Central memory CD8-positive, alpha-beta T cell (primary cell): Measurements from ENCODE around the gene RANBP3.
"Not testable (repeated sequence)": the region's sequence is repeated elsewhere in the genome, so short reads cannot be mapped to it uniquely, and the experiment has no call there.

Experiments
- ATAC-seq: fragments of 150-1000 bp; cut with Tn5 transposase; replicated peaks from 2 replicates; pipeline ENCODE4 v1.10.0; 2022; ENCODE audit warnings: mild to moderate bottlenecking, moderate FRiP score, moderate number of reproducible peaks; ENCODE audit not compliant: poor library complexity, severe bottlenecking; ENCODE audit errors: extremely low read depth
- DNase-seq, 2 donors: peaks; one replicate each; pipeline ENCODE4 v3.0.0; 2021; ENCODE audit warnings: low spot score in 2 of 2
- H3K27ac Mint-ChIP-seq: one replicate; pipeline ENCODE4 v1.8.0; 2022; ENCODE audit warnings: low read depth, mild to moderate bottlenecking, moderate library complexity, mixed read lengths
- H3K27me3 Mint-ChIP-seq: one replicate; pipeline ENCODE4 v1.8.0; 2022; ENCODE audit warnings: mixed read lengths
- H3K36me3 Mint-ChIP-seq: one replicate; pipeline ENCODE4 v1.8.0; 2022; ENCODE audit warnings: mild to moderate bottlenecking, moderate library complexity, mixed read lengths; ENCODE audit not compliant: insufficient read depth
- H3K4me1 Mint-ChIP-seq: one replicate; pipeline ENCODE4 v1.8.0; 2022; ENCODE audit warnings: mixed read lengths
- H3K4me3 Mint-ChIP-seq: one replicate; pipeline ENCODE4 v1.8.0; 2022; ENCODE audit warnings: mild to moderate bottlenecking, moderate library complexity, mixed read lengths
- H3K9me3 Mint-ChIP-seq: one replicate; pipeline ENCODE4 v1.8.0; 2022; ENCODE audit warnings: mixed read lengths

The RANBP3 gene, protein sequence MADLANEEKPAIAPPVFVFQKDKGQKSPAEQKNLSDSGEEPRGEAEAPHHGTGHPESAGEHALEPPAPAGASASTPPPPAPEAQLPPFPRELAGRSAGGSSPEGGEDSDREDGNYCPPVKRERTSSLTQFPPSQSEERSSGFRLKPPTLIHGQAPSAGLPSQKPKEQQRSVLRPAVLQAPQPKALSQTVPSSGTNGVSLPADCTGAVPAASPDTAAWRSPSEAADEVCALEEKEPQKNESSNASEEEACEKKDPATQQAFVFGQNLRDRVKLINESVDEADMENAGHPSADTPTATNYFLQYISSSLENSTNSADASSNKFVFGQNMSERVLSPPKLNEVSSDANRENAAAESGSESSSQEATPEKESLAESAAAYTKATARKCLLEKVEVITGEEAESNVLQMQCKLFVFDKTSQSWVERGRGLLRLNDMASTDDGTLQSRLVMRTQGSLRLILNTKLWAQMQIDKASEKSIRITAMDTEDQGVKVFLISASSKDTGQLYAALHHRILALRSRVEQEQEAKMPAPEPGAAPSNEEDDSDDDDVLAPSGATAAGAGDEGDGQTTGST

DNA sequence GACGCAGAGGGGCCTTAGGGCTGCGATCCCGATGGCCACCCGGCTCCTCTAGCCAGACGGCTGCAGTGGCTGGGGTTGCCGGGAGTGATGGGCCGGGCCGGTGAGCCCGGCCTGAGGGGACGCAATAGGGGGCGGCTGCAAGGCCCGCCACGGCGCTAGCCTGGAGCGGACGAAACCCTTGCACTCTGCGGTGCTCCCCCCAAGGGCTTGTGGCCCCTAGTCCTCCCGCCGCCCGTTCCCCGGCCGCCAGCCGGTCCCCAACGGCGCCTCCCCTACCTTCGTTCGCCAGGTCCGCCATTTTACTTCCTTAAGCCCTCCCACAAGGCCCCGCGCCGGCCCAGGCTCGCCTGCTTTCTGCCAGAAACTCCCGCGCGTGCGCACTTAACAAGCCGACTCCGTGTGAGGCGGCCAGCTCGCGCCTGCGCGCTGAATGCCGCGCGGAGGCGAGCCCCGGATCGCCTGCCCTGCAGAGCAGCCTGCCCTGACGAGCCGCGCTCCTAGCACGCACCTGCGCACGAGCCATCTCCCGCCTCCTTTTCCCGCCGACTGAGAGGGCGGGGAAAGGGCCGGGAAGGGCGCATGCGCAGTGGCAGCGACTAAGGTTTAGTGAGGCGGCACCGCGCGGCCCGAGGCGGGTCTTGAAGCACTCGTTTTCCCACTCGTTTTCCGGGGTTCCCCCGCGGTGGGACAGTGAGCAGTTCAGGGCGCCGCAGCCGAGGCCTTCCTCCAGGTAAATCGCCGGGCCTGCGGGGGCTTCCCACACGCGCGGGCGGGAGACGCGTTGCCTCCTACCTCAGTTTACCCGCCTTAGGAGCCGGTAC, at the start of gene RANBP3:
RANBP3 (minus strand) TSS at position 356 of the 821 bp plus-strand sequence; CDS start at position 298, 58 bp downstream.
- Mint-ChIP-seq H3K27me3 (no peaks in the 10 kb centered on the region), H3K4me3 (peak within 1 kb of the TSS; percentile 99), H3K27ac (peak within 1 kb of the TSS; percentile 97), H3K4me1 (peaks cover 55% of the 10 kb centered on the region), H3K36me3 (peaks cover 19% of the 10 kb centered on the region), H3K9me3 (no peaks in the 10 kb centered on the region)
- DNase-seq (peak; percentile 91 to 97), ATAC-seq (peak; percentile 89)

DNA sequence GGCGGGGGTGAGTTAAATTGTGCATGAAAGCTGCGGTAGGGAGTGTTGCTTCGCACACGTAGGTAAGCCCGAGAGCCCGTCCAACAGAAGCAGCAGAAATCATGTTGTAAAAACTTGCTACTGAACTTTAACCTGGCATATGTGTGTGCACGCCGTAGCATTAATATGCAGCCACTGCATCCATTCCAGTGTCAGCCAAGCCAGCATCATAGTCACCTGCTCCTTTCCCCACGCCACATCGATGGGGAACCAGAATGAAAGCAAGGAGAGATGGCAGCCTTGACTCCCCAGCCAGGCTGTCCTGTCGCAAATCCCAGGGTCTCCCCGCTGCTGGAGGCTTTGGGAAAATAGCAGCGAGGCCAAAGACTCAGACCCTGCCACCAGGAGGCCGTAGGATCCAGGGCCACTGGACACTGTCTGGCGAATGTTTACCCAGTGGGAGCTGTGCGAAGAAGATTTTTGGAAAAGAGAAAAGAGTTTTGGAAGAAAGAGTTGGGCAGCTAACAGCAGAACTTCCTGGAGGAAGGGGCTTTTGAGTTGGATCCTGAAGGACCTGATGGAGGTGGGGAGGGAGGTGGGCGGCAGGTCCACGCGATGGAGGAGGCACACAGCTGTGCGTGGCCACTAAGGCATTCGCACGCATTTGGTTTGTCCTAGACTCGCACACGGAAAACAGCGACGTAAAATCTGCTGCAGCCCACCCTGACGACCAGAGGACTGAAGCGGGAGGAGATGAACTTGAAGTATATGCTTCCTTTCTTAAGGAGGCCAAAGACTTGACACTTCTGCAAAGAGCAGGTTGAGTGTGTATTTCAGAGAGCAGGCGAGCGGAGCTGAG, 48.7 kb upstream of the RANBP3 start:
- Mint-ChIP-seq H3K4me1 (no peaks in the 10 kb centered on the region), H3K27ac (no peak overlapping the region), H3K9me3 (no peaks in the 10 kb centered on the region), H3K36me3 (peaks cover 3% of the 10 kb centered on the region), H3K27me3 (peaks cover 38% of the 10 kb centered on the region), H3K4me3 (no peak overlapping the region)
- DNase-seq (no peak), ATAC-seq (no peak)

DNA sequence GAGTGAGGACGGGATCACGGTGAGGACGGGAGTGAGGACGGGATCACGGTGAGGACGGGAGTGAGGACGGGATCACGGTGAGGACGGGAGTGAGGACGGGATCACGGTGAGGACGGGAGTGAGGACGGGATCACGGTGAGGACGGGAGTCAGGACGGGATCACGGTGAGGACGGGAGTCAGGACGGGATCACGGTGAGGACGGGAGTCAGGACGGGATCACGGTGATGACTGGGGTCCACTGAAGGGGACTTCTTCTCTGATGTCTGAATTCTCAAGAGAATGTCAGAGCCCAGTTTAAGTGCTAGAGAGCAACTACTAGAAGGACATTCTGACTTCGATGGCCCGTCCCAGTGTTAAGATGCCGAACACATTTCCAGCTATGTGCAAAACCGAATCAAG, 46.8 kb upstream of the RANBP3 start:
- H3K4me3 Mint-ChIP-seq, DNase-seq, ATAC-seq, H3K9me3 Mint-ChIP-seq, H3K4me1 Mint-ChIP-seq, H3K36me3 Mint-ChIP-seq, H3K27ac Mint-ChIP-seq: not testable (repeated sequence)
- H3K27me3 Mint-ChIP-seq: peaks cover 51% of the 10 kb centered on the region

DNA sequence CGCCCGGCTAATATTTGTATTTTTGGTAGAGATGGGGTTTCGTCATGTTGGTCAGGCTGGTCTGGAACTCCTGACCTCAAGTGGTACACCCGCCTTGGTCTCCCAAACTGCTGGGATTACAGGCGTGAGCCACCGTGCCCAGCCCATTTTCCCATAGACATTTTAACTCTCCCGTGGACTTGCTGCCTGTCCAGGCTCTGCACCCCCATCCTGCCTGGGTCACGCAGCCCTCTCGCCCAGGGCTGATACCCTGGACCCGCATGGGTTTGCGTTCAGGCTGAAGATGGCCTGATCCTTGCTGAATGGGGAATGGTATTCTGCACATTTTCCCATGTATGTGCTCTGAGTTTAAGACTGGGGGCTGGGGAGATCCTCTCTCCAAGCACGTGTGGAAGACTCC, 46.0 kb upstream of the RANBP3 start:
- H3K4me3 Mint-ChIP-seq: no peak overlapping the region
- no peak for DNase-seq
- H3K27ac Mint-ChIP-seq: no peak overlapping the region
- H3K27me3 Mint-ChIP-seq: peaks cover 60% of the 10 kb centered on the region
- H3K9me3 Mint-ChIP-seq: no peaks in the 10 kb centered on the region
- H3K36me3 Mint-ChIP-seq: no peaks in the 10 kb centered on the region
- no peak for ATAC-seq
- no peaks in the 10 kb centered on the region for H3K4me1 Mint-ChIP-seq

DNA sequence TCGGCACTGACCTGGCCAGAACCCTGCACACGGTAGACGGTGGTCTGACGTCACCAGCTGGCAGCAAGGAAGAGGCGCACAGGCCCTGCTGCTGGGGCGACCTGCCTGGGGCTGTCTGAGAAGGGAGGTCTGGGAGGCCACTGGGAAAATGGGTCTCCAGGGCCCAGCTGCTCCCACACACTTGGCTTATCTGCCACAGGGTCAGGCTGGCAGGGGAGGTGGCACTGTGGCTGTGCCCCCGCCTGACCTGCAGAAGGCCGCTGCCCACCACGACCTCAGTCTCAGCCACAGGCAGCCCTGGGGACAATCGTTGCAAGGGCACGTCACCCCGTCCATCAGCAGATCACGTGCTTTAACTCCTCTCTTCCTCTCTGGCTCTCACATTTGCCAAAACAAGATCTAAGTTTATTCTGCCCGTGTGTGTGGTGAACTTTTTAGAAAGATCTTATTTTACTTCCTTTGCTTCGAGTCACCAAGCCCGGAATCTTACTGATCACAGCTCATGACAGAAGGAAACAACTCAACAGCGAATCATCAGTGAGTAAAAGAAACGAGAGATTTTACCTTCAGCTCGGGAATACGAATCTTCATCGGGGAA, 45.2 kb upstream of the RANBP3 start:
- DNase-seq (no peak), ATAC-seq (no peak)
- H3K4me3 Mint-ChIP-seq: no peak overlapping the region
- H3K4me1 Mint-ChIP-seq: no peaks in the 10 kb centered on the region
- H3K27ac Mint-ChIP-seq: no peak overlapping the region
- no peaks in the 10 kb centered on the region for H3K9me3 Mint-ChIP-seq
- H3K27me3 Mint-ChIP-seq: peaks cover 61% of the 10 kb centered on the region
- H3K36me3 Mint-ChIP-seq: no peaks in the 10 kb centered on the region

DNA sequence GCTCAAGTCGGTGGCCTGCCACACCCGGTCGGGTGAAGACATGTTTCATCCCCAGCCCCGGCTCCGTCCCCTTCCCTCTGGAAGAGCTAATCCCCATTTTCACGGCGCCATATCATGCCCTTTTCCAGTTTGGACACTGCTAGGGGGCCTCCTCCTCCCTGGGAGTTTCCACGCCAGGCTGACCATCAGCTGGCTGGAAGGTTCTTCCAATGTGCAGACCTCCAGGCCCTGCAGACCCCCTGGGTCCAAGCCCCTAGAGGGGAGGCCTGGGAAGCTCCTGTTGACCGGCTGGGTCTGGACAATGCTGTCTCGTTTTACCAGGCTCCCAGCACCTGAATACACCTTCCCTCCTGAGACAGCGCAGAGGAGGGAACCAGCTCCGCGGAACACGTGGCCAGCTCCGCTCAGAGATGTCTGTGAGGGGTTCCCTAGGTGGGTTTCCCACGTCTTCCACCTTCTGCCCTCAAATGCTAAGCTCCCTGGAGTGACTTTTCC, 44.7 kb upstream of the RANBP3 start:
- no peak for ATAC-seq
- H3K9me3 Mint-ChIP-seq: no peaks in the 10 kb centered on the region
- H3K4me1 Mint-ChIP-seq: no peaks in the 10 kb centered on the region
- no peak for DNase-seq
- H3K27ac Mint-ChIP-seq: no peak overlapping the region
- no peaks in the 10 kb centered on the region for H3K36me3 Mint-ChIP-seq
- H3K27me3 Mint-ChIP-seq: peaks cover 61% of the 10 kb centered on the region
- no peak overlapping the region for H3K4me3 Mint-ChIP-seq

DNA sequence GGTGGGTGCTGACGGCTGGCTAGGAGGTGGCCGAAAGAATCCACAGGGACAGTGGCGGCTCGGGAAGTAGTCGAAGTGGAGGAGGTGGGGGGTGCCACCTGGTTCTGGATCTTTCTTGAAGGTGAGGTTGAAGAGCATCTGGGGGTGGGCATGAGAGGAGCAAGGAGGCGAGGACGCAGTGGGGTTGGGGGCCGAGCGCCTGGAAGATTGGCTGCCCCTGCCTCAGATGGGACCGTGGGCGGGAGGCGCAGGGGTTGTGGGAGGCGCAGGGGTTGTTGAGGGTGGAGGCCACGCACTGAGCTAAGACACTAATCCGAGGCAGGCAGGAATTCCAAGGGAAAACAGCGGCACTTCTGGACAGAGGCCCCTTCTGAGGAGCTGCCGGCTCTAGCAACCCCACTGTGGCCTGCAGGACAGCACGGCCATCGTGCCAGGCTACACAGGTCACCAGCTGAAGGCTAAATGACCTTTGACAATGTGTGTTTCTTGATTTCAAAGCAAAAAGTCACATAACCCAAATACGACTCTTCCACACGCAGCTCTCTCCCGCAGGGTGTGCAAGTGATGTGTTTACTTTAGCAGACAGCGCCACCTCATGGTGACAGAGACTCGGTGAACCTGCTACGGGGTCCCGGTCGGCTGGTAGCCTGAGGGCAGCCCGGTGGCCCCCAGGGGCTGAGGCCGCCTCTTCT, 44.1 kb upstream of the RANBP3 start:
- DNase-seq: peak; percentile 56 to 60
- no peak overlapping the region for H3K27ac Mint-ChIP-seq
- no peaks in the 10 kb centered on the region for H3K9me3 Mint-ChIP-seq
- H3K36me3 Mint-ChIP-seq: no peaks in the 10 kb centered on the region
- ATAC-seq: peak; percentile 71
- no peaks in the 10 kb centered on the region for H3K4me1 Mint-ChIP-seq
- H3K4me3 Mint-ChIP-seq: no peak overlapping the region
- H3K27me3 Mint-ChIP-seq: peaks cover 61% of the 10 kb centered on the region

DNA sequence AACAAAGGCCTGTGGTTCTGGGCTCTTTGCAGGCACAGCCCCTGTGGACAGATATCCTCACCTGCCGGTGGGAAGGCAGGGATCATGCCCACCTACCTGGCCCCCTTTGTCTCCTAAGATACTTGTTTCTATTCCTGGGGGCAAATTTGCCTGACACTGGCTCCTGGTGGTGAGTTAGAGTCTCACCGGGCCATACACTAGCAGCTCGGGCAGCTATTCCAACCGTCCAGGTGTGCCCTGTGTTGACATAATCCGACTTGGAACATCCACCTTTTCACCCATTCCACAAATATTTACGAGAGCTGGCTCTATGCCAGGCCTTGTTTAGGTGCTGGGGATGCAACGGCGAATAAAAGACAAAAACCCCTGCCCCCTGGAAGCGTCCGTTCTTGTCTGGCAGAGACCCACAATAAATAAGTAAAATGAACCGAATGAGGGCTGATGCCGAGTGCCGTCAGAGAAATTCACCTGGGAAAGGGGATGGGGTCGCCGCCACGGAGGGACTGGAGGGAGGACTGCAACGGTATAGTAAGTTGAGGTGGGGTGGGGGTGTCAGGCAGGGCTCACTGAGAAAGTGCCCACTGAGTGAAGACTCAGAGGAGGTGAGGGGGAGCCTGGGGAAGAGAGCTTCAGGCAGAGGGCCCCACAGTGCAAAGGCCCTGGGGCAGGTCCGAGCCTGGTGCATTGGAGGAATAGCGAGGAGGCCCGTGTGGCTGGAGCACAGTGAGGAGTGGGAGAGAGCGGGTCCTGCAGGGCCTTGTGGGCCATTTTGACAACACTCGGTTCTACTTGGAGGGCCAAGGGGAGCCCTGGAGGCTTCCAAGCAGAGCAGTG, 43.2 kb upstream of the RANBP3 start:
- Mint-ChIP-seq H3K9me3 (no peaks in the 10 kb centered on the region), H3K36me3 (no peaks in the 10 kb centered on the region), H3K4me3 (no peak overlapping the region), H3K4me1 (no peaks in the 10 kb centered on the region), H3K27me3 (peaks cover 53% of the 10 kb centered on the region), H3K27ac (no peak overlapping the region)
- no peak for DNase-seq
- ATAC-seq: no peak

DNA sequence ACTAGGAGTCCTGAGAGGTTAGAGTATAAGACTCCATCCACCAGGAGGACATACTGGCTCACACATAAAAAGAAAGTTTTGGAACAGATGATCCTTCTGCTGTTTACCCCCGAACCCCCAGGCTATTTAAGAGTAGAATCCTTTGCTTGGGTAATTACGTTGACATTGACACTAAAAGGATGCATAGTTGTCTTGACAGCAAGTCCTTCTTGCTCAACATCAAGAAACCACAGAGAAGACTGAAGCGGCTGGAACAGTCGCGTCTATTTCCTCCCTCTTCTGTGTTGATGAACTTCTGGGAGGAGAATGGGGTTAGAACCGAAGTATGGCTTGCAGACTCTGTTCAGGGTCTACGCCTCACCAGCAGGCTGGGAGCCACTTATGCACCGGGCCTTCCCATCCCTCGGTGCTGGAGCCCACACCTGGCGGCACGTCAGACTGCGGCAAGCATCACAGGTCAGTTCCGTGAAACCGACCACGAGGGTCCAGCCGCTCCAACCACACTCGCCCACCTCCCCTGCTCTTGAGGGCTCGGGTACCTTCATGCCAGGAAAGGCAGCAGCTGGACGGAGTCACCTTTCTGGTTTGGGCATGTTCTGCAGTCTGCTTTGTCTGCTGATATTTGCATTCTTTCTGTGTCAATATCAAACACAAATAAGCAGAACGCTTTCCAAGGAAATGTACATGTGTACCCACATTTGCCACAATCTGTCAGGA, 42.4 kb upstream of the RANBP3 start:
- Mint-ChIP-seq H3K4me1 (no peaks in the 10 kb centered on the region), H3K9me3 (no peaks in the 10 kb centered on the region), H3K27ac (no peak overlapping the region), H3K27me3 (peaks cover 52% of the 10 kb centered on the region), H3K36me3 (no peaks in the 10 kb centered on the region), H3K4me3 (no peak overlapping the region)
- DNase-seq (no peak), ATAC-seq (no peak)

DNA sequence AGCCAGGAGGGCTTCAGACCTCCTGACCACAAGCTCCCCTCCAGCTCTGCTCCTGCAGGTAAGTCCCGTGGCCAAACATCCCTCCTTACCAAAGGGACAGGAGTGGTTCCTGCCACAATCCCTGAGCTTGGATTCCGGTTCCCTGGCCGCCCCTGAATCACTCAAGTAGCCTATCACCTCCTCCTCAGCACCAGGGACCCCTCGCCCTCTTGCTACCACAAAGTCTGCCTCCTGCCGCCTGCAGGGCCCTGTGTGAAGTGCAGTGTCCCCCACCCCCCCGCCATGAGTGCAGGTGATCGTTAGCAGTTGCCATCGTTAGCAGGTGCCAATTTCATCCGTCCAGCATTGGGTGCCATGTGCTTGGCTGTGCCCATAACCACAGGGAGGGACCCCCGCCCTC, 40.8 kb upstream of the RANBP3 start:
- no peak overlapping the region for H3K4me3 Mint-ChIP-seq
- peaks cover 45% of the 10 kb centered on the region for H3K27me3 Mint-ChIP-seq
- H3K9me3 Mint-ChIP-seq: no peaks in the 10 kb centered on the region
- no peaks in the 10 kb centered on the region for H3K36me3 Mint-ChIP-seq
- H3K4me1 Mint-ChIP-seq: no peaks in the 10 kb centered on the region
- no peak for DNase-seq
- H3K27ac Mint-ChIP-seq: no peak overlapping the region
- no peak for ATAC-seq
